G401.6 (cell line): Measurements from ENCODE around the gene MFSD8.
"Not testable (repeated sequence)": the region's sequence is repeated elsewhere in the genome, so short reads cannot be mapped to it uniquely, and the experiment has no call there.

Experiments
- FAIRE-seq: peaks from 2 replicates; lab custom pipeline; 2012; peaks lifted over from hg19 to GRCh38; lab: Jason Lieb, UNC

The MFSD8 gene

DNA sequence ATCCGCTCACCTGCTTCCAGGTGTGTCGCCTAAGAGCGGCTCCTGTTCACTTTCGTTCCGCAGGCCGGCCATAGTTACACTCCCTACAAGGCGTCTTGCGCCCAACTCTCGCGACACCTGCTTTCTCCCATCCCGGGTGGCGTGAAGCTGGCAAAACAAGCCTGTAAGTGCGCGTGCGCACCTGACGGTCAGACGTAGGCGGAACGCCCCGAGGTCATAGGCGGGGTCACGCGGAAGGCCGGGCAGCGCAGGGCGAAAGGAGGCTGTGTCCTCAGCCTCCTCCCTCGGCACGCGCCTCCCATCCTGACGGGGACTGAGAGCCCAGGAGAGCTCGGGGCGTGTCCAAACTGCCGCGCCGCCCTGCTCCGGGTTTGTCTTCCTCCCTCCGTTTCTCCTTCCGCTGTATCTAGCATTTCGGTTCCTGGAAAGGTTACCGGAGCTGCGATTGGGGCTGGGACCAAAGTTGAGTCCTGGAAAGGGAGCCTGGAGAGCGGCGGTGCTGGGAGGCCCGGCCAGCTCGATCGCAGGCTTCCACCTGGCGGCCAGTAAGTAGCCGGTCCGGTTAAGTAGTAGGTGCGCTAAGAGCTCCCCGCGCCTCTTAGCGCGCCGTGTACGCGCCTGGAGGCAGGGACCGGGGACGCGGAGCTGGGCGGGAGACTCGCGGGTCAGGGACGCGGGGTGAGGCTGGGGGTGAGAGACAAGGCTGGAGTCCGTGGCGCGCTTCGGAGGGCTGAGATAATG, at the start of gene MFSD8, which contains the start of gene ABHD18:
Gene MFSD8, minus strand, starts transcription at position 112 of the 741 bp plus-strand sequence. Its CDS starts 40 bp downstream, at position 72.
Gene ABHD18, plus strand, starts transcription at position 345 of the 741 bp plus-strand sequence. CDS start 17,550 bp downstream, outside the sequence.
- peak; percentile 98 for FAIRE-seq

DNA sequence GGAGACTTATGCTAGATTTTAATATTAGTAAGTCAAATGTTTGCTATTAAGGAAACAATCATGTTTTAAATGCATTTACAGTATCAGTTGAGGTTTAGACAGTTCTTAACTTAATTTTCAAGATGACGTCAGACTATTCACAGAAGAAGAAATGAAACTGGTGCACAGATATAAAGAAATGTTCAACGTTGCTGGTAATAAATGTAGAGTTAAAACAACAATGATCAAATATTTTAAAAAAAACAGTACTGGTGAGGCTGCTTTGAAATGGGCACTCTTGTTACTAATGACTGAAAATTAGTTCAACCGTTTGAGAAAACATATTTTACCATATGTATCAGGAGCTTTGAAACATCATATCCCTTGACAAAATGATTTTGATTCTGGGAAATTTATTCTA, 44.5 kb upstream of the MFSD8 start:
- no peak for FAIRE-seq

DNA sequence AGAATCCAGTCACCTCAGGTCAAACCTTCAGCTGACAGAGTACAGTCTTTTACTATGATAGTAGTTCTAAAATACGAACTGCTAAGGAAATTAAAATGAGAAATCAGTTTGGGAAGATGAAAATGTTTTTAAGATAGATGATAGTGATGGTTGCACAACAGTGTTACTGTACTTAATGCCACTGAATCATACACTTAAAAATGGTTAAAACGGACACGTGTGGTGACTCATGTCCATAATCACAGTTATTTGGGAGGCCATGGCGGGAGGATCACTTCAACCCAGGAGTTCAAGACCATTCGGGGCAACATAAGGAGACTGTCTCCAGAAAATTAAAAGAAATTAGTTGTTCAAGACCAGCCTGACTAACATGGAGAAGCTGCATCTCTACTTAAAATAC, 41.6 kb upstream of the MFSD8 start:
- FAIRE-seq, result no peak

- peak; percentile 34 for FAIRE-seq
Observed at GRCh38 chr4:127997534-127998388, 32.8 kb upstream of the MFSD8 start.

GRCh38 chr4:127996521-127996920, 31.5 kb upstream of the MFSD8 start:
- FAIRE-seq, result not testable (repeated sequence)

GRCh38 chr4:127995776-127996175, 30.8 kb upstream of the MFSD8 start:
- FAIRE-seq, result no peak

- FAIRE-seq, result no peak
Observed at GRCh38 chr4:127993151-127993550, 28.2 kb upstream of the MFSD8 start.

DNA sequence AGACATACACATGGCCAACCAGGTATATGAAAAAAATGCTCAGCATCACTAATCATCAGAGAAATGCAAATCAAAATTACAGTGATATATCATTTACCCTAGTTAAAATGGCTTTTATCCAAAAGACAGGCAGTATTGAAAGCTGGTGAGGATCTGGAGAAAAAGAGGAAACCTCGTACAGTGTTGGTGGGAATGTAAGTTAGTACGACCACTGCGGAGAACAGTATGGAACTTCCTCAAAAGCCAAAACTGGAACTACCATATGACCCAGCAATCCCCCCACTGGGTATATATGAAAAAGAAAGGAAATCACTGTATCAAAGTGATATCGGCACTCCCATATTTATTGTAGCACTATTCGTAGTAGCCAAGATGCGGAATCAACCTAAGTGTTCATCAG, 23.7 kb upstream of the MFSD8 start:
- FAIRE-seq, result no peak

- FAIRE-seq, result peak; percentile 63
Observed at GRCh38 chr4:127985989-127986388, 21.0 kb upstream of the MFSD8 start.

DNA sequence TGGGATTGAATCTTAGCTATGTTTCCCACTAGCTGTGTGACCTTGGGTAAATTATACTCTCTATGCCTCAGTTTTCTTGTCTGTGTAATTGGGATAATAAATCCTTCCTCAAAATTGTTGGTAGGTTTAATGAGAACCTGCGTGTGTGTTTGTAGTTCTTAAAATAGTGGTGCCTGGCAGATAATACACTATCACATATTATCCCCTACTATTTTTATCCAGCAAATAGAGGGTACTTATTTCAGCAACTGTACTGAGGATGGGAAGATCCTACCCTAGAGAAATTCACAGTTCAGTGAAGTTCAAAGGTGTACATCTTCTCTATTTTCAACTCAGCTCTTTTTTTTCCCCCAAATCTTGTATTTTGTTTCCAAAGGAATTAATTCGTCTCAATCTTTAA, 17.5 kb upstream of the MFSD8 start:
- FAIRE-seq, result no peak

DNA sequence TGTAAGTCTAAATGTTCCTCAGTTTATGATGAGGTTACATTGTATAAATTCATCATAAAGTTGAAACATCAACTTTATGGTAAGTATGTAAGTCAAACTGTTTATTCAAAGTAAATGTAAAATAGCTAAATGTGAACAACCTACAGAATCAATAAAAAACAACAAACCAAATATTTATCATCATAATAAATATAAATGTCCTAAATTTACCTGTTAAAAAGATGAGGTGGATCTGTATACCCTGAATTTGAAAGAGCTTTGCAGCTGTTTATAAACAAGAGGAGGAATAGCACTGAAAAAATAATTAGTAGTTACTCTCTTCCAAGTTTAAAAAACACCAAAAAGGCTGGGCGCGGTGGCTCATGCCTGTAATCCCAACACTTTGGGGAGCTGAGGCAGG, 14.0 kb upstream of the MFSD8 start:
- peak; percentile 55 for FAIRE-seq

GRCh38 chr4:127975121-127975770, 10.3 kb upstream of the MFSD8 start:
- peak; percentile 74 for FAIRE-seq

DNA sequence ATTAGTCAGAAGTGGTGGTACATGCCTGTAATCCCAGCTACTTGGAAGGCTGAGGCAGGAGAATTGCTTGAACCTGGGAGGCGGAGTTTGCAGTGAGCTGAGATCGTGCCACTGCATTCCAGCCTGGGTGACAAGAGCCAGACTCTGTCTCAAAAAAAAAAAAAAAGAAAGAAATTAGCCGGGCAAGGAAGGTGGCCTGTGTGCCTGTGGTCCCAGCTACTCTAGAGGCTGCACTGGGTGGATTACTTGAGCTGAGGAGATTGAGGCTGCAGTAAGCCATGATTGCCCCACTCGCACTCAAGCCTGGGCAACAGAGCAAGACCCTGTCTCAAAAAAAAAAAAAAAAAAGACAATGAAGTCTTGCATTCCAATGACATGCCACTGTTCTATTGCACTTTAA, 6.0 kb upstream of the MFSD8 start:
- not testable (repeated sequence) for FAIRE-seq

DNA sequence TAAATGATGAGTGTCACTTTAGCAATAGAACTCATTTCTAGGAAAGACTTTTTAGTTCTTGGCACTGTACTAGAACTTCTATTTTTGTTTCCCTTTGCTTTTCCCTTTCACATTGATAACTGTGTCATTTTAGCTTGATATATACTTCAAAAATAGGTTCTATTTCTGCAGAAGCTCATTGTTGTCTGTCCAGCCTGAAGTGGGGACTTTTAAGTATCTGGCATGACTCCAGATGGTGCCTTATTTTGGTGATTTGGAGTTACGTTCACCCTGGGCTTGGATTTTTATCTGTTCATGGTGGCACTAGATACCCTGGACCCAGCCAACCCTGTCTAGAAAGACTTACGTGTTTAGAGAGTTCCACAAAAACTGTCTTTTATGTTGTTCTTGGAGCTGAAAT, 3.6 kb upstream of the MFSD8 start:
- no peak for FAIRE-seq

GRCh38 chr4:127967141-127967775, 2.3 kb upstream of the MFSD8 start:
- FAIRE-seq, result no peak

GRCh38 chr4:127965803-127966175, 816 bp upstream of the MFSD8 start:
- FAIRE-seq, result no peak

GRCh38 chr4:127964426-127965061, 429 bp downstream of the MFSD8 start:
- FAIRE-seq, result not testable (repeated sequence)

DNA sequence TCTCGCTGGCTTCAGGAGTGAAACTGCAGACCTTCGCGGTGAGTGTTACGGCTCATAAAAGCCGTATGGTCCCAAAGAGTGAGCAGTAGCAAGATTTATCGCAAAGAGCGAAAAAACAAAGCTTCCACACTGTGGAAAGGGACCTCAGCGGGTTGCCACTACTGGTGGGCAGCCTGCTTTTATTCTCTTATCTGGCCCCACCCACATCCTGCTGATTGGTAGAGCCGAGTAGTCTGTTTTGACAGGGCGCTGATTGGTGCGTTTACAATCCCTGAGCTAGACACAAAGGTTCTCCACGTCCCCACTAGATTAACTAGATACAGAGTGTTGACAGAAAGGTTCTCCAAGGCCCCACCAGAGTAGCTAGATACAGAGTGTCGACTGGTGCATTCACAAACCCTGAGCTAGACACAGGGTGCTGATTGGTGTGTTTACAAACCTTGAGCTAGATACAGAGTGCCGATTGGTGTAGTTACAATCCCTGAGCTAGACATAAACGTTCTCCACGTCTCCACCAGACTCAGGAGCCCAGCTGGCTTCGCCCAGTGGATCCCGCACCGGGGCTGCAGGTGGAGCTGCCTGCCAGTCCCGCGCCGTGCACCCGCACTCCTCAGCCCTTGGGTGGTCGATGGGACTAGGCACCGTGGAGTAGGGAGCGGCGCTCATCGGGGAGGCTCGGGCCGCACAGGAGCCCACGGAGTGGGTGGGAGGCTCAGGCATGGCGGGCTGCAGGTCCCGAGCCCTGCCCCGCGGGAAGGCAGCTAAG, 1.2 kb downstream of the MFSD8 start:
- FAIRE-seq, result not testable (repeated sequence)

GRCh38 chr4:127959794-127960193, 5.2 kb downstream of the MFSD8 start:
- no peak for FAIRE-seq

DNA sequence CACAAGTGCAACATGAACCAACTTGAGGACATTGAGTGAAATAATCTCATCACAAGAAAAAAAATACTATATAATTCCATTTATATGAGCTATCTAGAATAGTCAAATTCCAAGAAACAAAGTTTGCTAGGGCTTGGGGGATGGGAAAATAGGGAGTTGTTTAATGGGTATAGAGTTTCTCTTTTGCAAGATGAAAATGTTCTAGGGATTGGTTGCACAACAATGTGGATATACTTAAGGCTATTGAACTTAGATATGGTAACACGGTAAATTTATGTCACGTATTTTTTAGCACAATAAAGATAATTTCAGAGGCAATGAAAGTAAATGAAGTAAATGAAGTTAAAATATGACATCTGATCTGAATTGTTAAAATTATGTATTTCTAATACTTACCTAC, 7.9 kb downstream of the MFSD8 start:
- no peak for FAIRE-seq

DNA sequence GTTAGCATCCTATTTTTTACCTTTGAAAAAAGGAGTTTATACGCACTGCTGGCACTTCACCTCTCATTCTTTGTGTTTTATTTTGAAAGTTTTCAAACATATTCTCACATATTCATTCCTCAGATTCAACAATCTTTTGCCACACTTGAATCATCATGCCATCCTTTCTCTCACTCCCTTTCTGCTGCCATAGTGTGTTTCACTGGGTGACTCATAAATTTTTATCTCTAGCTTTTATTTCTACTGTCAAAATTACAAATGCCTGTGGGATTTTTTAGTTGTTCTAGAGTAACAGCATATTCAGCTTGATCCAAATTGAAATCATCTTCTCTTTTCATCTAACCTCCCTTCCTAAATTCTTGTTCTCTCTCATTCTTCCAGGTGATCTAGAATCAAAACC, 28.0 kb downstream of the MFSD8 start:
- FAIRE-seq, result no peak
